HG02678 (cell line): ENCODE data around the gene ARHGEF33.

ENCODE experiments used
- ATAC-seq: cut with Tn5 transposase; IDR thresholded peaks from one replicate; pipeline ENCODE4 v1.9.1; 2021; ENCODE audit warnings: mild to moderate bottlenecking, moderate library complexity; ENCODE audit not compliant: unreplicated experiment

The ARHGEF33 gene

GRCh38 chr2:39007875-39008504 is 118.3 kb downstream of the ARHGEF33 start:
- ATAC-seq = no peak

- no peak for ATAC-seq
These were observed 119.0 kb downstream of the ARHGEF33 start for GRCh38 chr2:39008665-39009064.

GRCh38 chr2:39013871-39014270 is 124.2 kb downstream of the ARHGEF33 start:
- no peak for ATAC-seq

- no peak for ATAC-seq
These were observed 125.7 kb downstream of the ARHGEF33 start for GRCh38 chr2:39015424-39015823.

- ATAC-seq = no peak
These were observed 127.7 kb downstream of the ARHGEF33 start for GRCh38 chr2:39017334-39017733.

- ATAC-seq = no peak
These were observed 129.0 kb downstream of the ARHGEF33 start for GRCh38 chr2:39018638-39019037.

GRCh38 chr2:39020383-39020782 is 130.7 kb downstream of the ARHGEF33 start:
- no peak for ATAC-seq

- no peak for ATAC-seq
These were observed 133.1 kb downstream of the ARHGEF33 start for GRCh38 chr2:39022642-39023235.

- ATAC-seq = no peak
These were observed 134.0 kb downstream of the ARHGEF33 start for GRCh38 chr2:39023649-39024048.

- ATAC-seq = no peak
These were observed 135.2 kb downstream of the ARHGEF33 start for GRCh38 chr2:39024833-39025232.
